RWPE1 (cell line): ENCODE measurements around the gene TMEM139.

Experiments used
- CTCF ChIA-PET: fragments of 350-600 bp; sonication (Branson Sonifier 250); formaldehyde crosslinking; extraction: SDS; loops from one replicate; lab custom pipeline; 2021; lab: Yijun Ruan, JAX
- POLR2A ChIA-PET: fragments of 400-600 bp; formaldehyde crosslinking; extraction: SDS; loops from one replicate; lab custom pipeline; 2020; ENCODE audit warnings: antibody characterized with exemption; ENCODE audit not compliant: low non-redundant PET; lab: Yijun Ruan, JAX
- DNase-seq: peaks from one replicate; pipeline ENCODE4 v3.0.0; 2012; ENCODE audit warnings: low spot score
- H3K27ac ChIP-seq: fragments of 450-650 bp; 2 replicates; pipeline ENCODE4 v1.5.1; 2017
- TF ChIP-seq, protein P1 (sequence below): fragments of 450-650 bp; conservative IDR thresholded peaks from 2 replicates; pipeline ENCODE4 v1.5.1; 2017; ENCODE audit warnings: low read depth, mild to moderate bottlenecking

Gene TMEM139

DNA sequence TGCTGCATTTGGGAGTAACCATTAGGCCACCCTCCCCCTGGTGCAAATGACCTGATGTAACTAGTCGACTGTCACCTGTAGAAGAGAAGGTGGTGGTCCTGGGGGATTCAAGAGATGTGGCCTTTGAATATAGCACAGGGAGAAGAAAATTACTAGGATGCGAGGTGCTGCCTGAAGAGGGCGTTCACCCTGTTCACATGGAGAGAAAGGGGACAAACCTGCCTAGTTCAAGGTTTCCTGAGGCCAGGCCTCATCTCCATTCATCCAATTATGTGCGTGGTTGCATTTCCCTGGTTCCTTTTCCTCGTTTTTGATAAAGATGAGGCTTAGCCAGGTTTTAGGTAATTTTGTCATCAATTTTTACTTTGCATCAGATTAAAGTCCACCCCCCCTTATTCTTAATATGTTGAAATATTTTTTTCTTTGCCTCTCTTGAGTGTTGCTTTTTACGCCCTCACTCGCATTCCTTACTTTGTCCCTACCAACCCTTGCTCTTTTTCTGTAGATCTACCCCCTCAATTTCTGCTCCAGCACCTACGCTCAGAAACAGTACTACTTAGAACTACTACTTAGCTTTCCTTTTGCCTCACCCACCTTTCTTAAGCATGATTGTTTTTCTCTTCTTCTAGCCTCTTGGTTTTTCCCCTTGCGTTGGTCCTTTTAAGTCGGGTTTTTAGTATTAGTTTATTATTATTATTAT is 44.9 kb downstream of the TMEM139 start:
- POLR2A ChIA-PET = no interaction called here
- CTCF ChIA-PET = no interaction called here
- TF ChIP-seq, protein P1, sequence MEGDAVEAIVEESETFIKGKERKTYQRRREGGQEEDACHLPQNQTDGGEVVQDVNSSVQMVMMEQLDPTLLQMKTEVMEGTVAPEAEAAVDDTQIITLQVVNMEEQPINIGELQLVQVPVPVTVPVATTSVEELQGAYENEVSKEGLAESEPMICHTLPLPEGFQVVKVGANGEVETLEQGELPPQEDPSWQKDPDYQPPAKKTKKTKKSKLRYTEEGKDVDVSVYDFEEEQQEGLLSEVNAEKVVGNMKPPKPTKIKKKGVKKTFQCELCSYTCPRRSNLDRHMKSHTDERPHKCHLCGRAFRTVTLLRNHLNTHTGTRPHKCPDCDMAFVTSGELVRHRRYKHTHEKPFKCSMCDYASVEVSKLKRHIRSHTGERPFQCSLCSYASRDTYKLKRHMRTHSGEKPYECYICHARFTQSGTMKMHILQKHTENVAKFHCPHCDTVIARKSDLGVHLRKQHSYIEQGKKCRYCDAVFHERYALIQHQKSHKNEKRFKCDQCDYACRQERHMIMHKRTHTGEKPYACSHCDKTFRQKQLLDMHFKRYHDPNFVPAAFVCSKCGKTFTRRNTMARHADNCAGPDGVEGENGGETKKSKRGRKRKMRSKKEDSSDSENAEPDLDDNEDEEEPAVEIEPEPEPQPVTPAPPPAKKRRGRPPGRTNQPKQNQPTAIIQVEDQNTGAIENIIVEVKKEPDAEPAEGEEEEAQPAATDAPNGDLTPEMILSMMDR = no peak
- DNase-seq = no peak
- no peak overlapping the region for H3K27ac ChIP-seq

DNA sequence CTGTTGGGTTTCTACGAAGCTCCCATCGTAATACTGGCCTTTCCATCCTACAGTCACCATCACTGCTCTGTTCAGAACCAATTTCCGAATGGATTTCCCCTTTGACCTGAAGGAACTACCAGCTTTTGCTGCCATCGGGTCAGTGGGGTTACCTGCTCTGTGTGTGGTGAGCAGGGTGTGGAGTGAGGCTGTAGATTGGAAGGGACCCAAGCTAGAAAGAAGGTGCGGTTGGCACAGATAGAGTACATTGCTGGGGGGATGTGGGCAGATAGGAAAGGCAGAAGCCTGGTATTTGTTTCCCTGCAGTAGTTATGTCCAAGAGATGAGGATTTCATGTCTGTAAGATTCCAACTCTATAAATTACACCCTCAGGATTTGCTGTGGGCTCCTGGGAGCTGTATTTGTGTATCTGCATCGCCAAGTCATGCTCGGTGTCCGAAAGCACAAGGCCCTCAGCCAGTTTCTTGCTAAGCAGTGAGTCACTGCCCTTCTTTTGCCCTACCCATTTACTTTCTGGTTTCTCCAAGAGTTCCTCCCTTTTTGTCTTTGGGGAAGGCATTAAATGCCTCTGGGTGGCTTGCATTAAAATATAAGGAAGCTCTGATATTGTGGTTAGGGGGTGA is 46.5 kb downstream of the TMEM139 start:
- ChIA-PET POLR2A (no interaction called here), CTCF (no interaction called here)
- H3K27ac ChIP-seq = peak overlapping the region; percentile 85
- DNase-seq = peak; percentile 85
- TF ChIP-seq, protein P1 = no peak

GRCh38 chr7:143334244-143334643 is 49.5 kb downstream of the TMEM139 start:
- peak overlapping the region; percentile 37; the same call in 1 of the 2 replicates for H3K27ac ChIP-seq
- POLR2A ChIA-PET = no interaction called here
- DNase-seq = no peak
- TF ChIP-seq, protein P1 = no peak
- CTCF ChIA-PET = no interaction called here

DNA sequence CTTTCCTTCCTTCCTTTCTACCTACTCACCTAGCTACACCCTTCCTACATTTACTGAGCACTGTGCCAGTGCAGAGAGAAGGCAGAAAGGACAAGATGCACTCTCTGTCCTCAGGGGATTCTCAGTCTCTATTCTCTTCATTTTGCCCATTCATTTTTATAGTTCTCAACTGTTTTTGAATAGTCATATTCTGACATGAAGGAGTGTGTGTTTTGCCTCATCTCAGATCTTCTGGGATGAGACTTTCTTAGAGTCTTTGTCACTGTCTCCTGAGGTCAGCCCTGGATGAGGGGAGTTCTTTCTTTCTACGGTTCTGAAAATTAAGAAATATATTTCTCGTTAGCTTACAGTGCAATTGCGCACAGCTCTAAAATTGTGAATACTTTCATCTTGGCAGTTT is 52.5 kb downstream of the TMEM139 start:
- TF ChIP-seq, protein P1 = no peak
- ChIA-PET CTCF (no interaction called here), POLR2A (no interaction called here)
- DNase-seq = no peak
- H3K27ac ChIP-seq = no peak overlapping the region
